HG02759 (cell line): ENCODE data around the gene USP54.

Experiments
- ATAC-seq: cut with Tn5 transposase; IDR thresholded peaks from one replicate; pipeline ENCODE4 v1.9.1; 2021; ENCODE audit warnings: mild to moderate bottlenecking, moderate library complexity; ENCODE audit not compliant: unreplicated experiment

The USP54 gene

GRCh38 chr10:73534857-73535256, 56.3 kb downstream of the USP54 start:
- no peak for ATAC-seq

DNA sequence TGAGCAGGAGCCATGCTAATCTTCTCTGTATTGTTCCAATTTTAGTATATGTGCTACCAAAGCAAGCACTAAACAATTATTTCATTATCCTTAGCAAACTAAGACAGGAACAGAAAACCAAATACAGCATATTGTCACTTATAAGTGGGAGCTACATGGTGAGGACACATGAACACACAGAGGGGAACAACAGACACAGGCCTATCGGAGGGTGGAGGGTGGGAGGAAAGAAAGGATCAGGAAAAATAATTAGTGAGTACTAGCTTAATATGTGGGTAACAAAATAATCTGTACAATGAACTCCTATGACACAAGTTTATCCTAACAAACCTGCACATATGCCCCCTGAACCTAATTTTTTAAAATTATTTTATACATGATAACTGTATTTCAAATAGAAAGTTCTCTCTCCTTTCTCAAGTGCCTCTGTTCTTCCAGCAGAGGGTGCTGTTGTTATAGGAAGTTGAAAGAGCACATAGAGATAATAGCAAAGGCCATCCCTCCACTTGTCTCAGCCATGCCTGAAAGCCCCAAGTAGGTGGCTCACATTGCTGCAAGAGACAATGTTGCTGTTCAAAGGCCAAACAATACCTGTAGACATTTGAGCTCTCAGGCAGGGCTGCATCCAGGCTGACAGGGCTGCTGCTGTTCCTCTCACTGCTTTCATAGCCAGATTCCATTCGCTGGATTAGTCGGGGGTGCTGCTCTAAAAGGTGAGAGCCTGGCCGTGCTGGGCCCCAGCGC, 61.9 kb downstream of the USP54 start:
- ATAC-seq: peak; percentile 54

DNA sequence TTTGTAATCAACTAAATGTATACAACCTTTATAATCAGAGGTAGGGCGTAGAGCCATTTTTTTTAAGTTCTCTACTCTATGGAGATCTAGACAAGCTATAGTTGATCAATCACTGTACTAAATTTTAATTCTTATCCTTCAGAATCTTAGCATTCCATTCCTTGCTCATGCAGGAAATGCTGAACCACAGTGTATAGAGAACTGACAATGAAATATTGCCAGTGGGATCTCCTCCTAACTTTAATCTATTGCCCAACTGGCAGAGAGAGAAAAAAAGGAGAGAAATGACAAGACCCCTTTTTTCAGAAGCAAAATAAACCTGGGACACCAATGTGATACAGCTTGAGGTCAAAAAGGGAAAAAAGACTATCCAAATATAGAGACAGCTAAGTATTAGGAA, 68.9 kb downstream of the USP54 start:
- no peak for ATAC-seq

GRCh38 chr10:73519336-73519735, 71.8 kb downstream of the USP54 start:
- ATAC-seq: no peak

- no peak for ATAC-seq
Observed at GRCh38 chr10:73517166-73517888, 73.8 kb downstream of the USP54 start.

DNA sequence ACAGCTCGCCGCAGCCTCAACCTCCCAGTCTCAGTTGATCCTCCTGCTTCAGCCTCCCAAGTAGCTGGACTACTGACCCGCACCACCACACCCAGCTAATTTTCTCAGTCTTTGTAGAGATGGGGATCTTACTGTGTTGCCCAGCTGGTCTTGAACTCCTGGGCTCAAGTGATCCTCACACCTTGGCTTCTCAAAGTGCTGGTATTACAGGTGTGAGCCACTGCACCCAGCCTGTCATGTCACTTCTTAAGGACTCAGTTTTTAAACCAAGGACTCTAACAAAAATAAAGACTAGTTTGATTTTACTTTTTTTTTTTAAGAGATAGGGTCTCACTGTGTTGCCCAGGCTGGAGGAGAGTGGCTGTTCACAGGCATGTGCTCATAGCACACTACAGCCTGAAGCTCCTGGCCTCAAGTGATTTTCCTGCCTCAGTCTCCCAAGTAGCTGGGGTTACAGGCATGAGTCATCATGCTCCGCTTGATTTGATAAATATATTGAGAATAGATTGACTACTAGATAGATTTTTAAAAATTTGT, 78.9 kb downstream of the USP54 start:
- ATAC-seq: no peak

DNA sequence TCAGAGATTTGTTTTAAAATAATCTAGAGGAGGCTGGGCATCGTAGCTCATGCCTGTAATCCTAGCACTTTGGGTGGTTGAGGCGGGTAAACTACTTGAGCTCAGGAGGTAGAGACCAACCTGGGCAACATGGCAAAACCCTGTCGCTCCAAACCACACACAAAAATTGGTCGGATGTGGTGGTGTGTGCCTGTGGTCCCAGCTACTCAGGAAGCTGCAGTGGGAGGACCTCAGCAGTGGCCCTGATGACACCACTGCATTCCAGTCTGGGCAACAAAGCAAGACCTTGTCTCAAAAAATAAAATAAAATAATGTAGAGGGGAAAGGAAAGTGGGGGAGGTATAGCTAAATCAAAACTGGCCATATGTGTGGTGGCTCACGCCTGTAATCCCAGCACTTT, 81.4 kb downstream of the USP54 start:
- no peak for ATAC-seq

DNA sequence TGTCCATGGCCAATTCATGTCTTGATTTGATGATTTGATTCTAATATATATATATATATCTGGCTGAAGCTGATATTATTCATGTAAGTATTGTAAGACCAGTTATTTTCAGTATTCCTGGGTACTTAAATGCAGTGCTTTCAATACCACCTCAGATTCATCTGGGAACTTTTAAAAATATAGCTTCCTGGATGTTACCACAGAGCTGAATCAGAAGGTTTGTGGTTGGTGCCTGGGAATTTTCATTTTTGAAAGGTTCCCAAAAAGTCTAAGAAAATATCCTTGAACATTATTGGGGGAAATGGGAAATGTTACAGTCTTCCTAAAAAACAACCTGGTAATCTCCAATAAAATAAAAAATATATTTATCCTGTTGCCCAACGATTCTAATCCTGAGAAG, 84.7 kb downstream of the USP54 start:
- no peak for ATAC-seq

- ATAC-seq: no peak
Observed at GRCh38 chr10:73506074-73506473, 85.1 kb downstream of the USP54 start.

DNA sequence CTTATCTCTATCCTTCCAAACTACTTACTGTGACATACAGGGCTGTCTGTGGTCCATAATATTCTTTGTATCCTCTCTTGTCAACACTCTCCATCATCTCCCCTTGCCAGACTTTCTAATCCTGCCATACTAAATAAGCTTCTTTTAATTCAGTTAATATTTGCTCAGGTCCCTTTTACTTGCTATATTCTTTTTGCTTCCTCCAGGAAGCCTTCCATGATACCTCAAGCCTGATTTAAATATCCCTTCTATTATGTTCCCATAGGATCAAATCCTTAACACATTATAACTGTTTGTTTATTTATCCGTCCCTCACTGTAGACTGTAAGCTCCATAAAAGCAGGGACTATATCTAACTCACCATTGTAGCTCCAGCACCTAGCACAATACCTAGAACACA, 88.1 kb downstream of the USP54 start:
- no peak for ATAC-seq

DNA sequence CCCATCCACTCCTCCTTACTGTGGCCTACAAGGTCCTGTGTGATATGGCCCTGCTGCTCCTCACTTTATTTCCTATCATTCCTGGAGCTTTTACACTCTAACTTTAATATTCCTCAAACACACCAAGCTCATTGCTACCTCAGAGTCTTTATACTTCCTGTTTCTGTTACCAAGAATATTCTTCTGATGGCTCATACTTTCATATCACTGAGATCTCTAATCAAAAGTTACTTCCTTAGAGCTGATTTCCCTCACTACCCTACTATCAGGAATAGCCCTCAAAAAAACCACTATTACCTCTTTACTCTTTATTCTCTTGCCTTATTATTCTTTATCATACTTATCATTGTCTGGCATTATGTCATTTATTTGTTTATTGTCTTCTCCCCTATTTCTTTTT, 89.5 kb downstream of the USP54 start:
- ATAC-seq: no peak

DNA sequence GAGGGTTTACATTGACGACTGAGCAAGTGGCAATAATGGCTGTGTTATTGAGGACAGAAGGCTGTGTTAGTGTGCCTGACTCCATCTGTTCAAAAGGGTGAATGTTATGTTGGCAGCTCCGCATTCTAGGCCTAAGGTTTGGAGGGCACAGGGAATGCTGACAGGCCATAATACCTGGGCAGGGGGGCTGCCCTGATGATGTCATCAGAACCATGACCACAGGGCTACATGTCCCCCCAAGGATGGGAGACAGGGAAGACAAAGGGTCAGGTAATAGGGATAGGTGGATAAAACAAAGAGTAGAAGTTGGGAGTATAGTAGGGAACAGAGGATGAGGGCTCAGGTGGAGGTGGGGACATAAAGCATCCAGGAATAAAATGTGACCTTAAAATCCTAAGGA, 93.5 kb downstream of the USP54 start:
- ATAC-seq: no peak

DNA sequence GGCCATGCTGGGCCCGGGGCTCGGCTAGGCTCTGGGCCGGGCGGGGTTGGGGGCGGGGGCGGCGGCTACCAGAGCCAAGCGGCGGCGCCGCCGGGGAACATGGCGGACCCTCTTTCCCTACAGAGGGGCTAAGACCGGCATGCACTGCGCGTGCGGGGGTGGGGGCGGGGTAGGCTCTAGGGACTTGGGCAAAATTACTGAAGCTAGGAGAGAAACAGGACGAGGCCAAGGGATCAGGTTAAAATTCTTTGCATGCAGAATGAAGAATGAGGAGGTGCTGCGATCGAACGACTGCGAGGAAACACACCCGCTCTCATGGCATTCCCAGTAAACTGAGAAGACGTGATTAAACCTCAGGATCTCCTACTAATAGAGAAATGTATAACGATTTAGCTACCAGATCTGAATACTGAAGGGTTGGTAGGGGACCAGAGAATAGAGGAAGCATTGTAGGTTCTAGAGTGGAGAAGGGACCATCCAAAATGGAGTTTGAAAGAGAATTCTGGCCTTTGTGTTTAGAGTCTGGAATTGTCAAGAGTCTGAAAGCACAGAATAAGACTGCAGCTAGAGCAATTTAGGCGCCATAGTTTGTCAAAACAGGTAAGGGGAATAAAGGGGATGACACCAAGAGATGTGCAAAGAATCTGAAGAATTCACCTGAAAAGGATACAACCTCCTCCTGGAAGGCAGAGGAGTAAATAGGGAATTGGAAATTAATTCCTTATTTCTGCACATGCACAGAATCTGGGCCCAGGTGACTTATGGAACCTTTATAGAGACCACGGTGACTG, 95.1 kb downstream of the USP54 start, which contains the start of gene PPP3CB:
PPP3CB (minus strand) TSS at position 141 of the 791 bp plus-strand sequence; CDS start at position 6, 135 bp downstream.
- peak; percentile 73 for ATAC-seq

GRCh38 chr10:73495226-73495883, 95.8 kb downstream of the USP54 start:
- ATAC-seq: peak; percentile 94

GRCh38 chr10:73494877-73495225, 96.3 kb downstream of the USP54 start:
- no peak for ATAC-seq

- ATAC-seq: no peak
Observed at GRCh38 chr10:73494213-73494612, 96.9 kb downstream of the USP54 start.

GRCh38 chr10:73493781-73494180, 97.4 kb downstream of the USP54 start:
- no peak for ATAC-seq

GRCh38 chr10:73486601-73487000, 104.5 kb downstream of the USP54 start:
- ATAC-seq: no peak

GRCh38 chr10:73485320-73485719, 105.8 kb downstream of the USP54 start:
- ATAC-seq: no peak

DNA sequence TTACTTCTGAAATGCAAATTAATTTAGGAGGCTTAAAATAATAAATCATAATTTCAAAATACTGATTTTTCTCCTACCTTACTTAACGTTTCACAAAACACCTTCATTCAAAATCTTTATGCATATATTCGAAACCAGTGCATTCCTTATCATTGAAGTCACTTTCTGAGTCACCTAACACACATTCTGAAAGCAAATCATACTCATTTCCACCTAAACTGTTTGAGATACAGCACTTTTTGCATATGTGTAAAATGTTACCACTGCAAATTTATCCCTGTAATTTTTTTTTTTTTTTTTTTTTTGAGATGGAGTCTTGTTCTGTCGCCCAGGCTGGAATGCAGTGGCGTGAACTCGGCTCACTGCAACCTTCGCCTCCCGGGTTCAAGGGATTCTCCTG, 111.0 kb downstream of the USP54 start:
- no peak for ATAC-seq

- no peak for ATAC-seq
Observed at GRCh38 chr10:73478636-73479035, 112.5 kb downstream of the USP54 start.
